ENCODE measurements around the gene PPEF2. TPM values are rescaled to one million over a fixed set of nuclear protein-coding genes. Genes with fewer than 3 reads are reported as not detected.
A peak's percentile ranks its signal among the peaks of the same experiment; 100 is the strongest.

PPEF2 gene
- total RNA-seq: not detected
- polyA plus RNA-seq: not detected

- no peak for TF ChIP-seq CTCF (IDR thresholded peaks at IDR 0.05)
- no peaks in the 10 kb centered on the region for H3K36me3 ChIP-seq
- FAIRE-seq (no peak), ATAC-seq (no peak), DNase-seq (no peak)
- 67 to 74% methylated on average over 5 of the region's 5 CpGs for WGBS, 2 donors
- intact Hi-C loops (cut with DNase I): no loop called here
- no peaks in the 10 kb centered on the region for H3K27me3 ChIP-seq
- H3K9me3 ChIP-seq: no peaks in the 10 kb centered on the region
- no peaks in the 10 kb centered on the region for H3K4me1 ChIP-seq
- no peak within 1 kb of the TSS for H3K4me3 ChIP-seq
- no peak within 1 kb of the TSS for H3K27ac ChIP-seq
Observed at GRCh38 chr4:75902352-75902751, at the start of gene PPEF2. Gene PPEF2 (minus strand): TSS chr4:75902452. CDS start chr4:75896325, 6,127 bp downstream.

GRCh38 chr4:75950213-75950815 is 48.1 kb upstream of the PPEF2 start:
- TF ChIP-seq CTCF (IDR thresholded peaks at IDR 0.05): no peak

GRCh38 chr4:75948822-75949444 is 46.7 kb upstream of the PPEF2 start:
- no peak for ATAC-seq
- TF ChIP-seq CTCF (IDR thresholded peaks at IDR 0.05): no peak
- no peak for FAIRE-seq
- no peak overlapping the region for H3K27ac ChIP-seq
- no peaks in the 10 kb centered on the region for H3K4me1 ChIP-seq
- WGBS, 2 donors: 74 to 82% methylated on average over 5 of the region's 5 CpGs
- no peaks in the 10 kb centered on the region for H3K27me3 ChIP-seq
- no peak for DNase-seq
- no peaks in the 10 kb centered on the region for H3K9me3 ChIP-seq
- intact Hi-C loops (cut with DNase I): no loop called here
- H3K4me3 ChIP-seq: no peak overlapping the region
- H3K36me3 ChIP-seq: peaks cover 0 to 53% (median 20%) of the 10 kb centered on the region in 3 donors

More at GRCh38 chr4:75950213-75950815, 48.1 kb upstream of the PPEF2 start:
- Histone ChIP-seq H3K27ac (no peak overlapping the region), H3K36me3 (peaks cover 0 to 62% (median 20%) of the 10 kb centered on the region in 3 donors), H3K4me3 (no peak overlapping the region), H3K9me3 (no peaks in the 10 kb centered on the region), H3K27me3 (no peaks in the 10 kb centered on the region), H3K4me1 (no peaks in the 10 kb centered on the region)
- WGBS, 2 donors: 68 to 74% methylated on average over 3 of the region's 3 CpGs
- FAIRE-seq: no peak
- no peak for DNase-seq
- intact Hi-C loops (cut with DNase I): no loop called here
- no peak for ATAC-seq

- Histone ChIP-seq H3K36me3 (no peaks in the 10 kb centered on the region), H3K27ac (peak within 1 kb of the TSS; percentile 37 to 82 (median 66)), H3K9me3 (no peaks in the 10 kb centered on the region), H3K27me3 (no peaks in the 10 kb centered on the region), H3K4me1 (no peaks in the 10 kb centered on the region), H3K4me3 (peak within 1 kb of the TSS; percentile 55 to 96 (median 78))
- ATAC-seq (peak; percentile 88 to 96 (median 93)), FAIRE-seq (no peak), DNase-seq (peak; percentile 64 to 96 (median 86))
- TF ChIP-seq CTCF (IDR thresholded peaks at IDR 0.05): peak in 2 of 4 donors; percentile 42 to 47
- 0 to 1% methylated on average over 45 to 66 of the region's 66 CpGs for WGBS, 2 donors
- intact Hi-C loops (cut with DNase I): no loop called here
Observed at GRCh38 chr4:75940692-75941253, 38.5 kb upstream of the PPEF2 start, which contains the start of gene NAAA. Gene NAAA (minus strand): TSS chr4:75941013. CDS start chr4:75940949, 64 bp downstream.

All from pancreas (tissue), 10 donors.